Eye (tissue), 1 donor: Measurements from ENCODE around the gene MTUS2.

Experiments
- DNase-seq: peaks from one replicate; pipeline ENCODE4 v3.0.0-alpha.2; 2015

The MTUS2 gene

GRCh38 chr13:29491248-29491647 is 671.1 kb downstream of the MTUS2 start:
- DNase-seq = no peak

GRCh38 chr13:29493796-29494195 is 673.7 kb downstream of the MTUS2 start:
- no peak for DNase-seq

GRCh38 chr13:29494520-29494919 is 674.4 kb downstream of the MTUS2 start:
- DNase-seq = no peak

- DNase-seq = peak; percentile 8
These were observed 676.1 kb downstream of the MTUS2 start for GRCh38 chr13:29496241-29496712.

GRCh38 chr13:29497137-29497654 is 677.1 kb downstream of the MTUS2 start:
- peak; percentile 90 for DNase-seq

GRCh38 chr13:29498426-29499040 is 678.4 kb downstream of the MTUS2 start:
- DNase-seq = no peak

GRCh38 chr13:29499506-29500165 is 679.5 kb downstream of the MTUS2 start:
- DNase-seq = no peak

- no peak for DNase-seq
These were observed 680.2 kb downstream of the MTUS2 start for GRCh38 chr13:29500386-29500785.

- no peak for DNase-seq
These were observed 681.5 kb downstream of the MTUS2 start for GRCh38 chr13:29501674-29502073.

GRCh38 chr13:29502391-29503008 is 682.4 kb downstream of the MTUS2 start:
- no peak for DNase-seq

- no peak for DNase-seq
These were observed 683.1 kb downstream of the MTUS2 start for GRCh38 chr13:29503041-29503837.

GRCh38 chr13:29504691-29505090 is 684.6 kb downstream of the MTUS2 start:
- DNase-seq = no peak

GRCh38 chr13:29505511-29505910 is 685.4 kb downstream of the MTUS2 start:
- no peak for DNase-seq

GRCh38 chr13:29505950-29506349 is 685.8 kb downstream of the MTUS2 start:
- DNase-seq = no peak

GRCh38 chr13:29507356-29507755 is 687.2 kb downstream of the MTUS2 start:
- peak; percentile 85 for DNase-seq

- peak; percentile 96 for DNase-seq
These were observed 688.2 kb downstream of the MTUS2 start for GRCh38 chr13:29508130-29508875.

- DNase-seq = no peak
These were observed 688.7 kb downstream of the MTUS2 start for GRCh38 chr13:29508876-29509252.

- DNase-seq = no peak
These were observed 690.0 kb downstream of the MTUS2 start for GRCh38 chr13:29509999-29510589.

GRCh38 chr13:29510651-29511084 is 690.5 kb downstream of the MTUS2 start:
- DNase-seq = no peak

- DNase-seq = no peak
These were observed 691.1 kb downstream of the MTUS2 start for GRCh38 chr13:29511106-29511796.

GRCh38 chr13:29511980-29512379 is 691.8 kb downstream of the MTUS2 start:
- no peak for DNase-seq
